Activated B cell treated with CpG ODN at 0.5 μM for 24 hours (primary cell): ENCODE data around the gene RABL3. TPM values are rescaled to one million over a fixed set of nuclear protein-coding genes. Genes with fewer than 3 reads are reported as not detected.
A peak's percentile ranks its signal among the peaks of the same experiment; 100 is the strongest.

Experiments
- ATAC-seq: fragments of 200-7000 bp; cut with Tn5 transposase; one replicate; pipeline ENCODE4 v1.10.0; 2021; ENCODE audit warnings: low read depth, mild to moderate bottlenecking, moderate library complexity
- CTCF ChIA-PET: fragments of 350-600 bp; sonication (Branson Sonifier 250); formaldehyde crosslinking; loops from one replicate; lab custom pipeline; 2021; ENCODE audit warnings: antibody characterized with exemption; lab: Charles Lee
- POLR2A ChIA-PET: fragments of 350-600 bp; sonication (Branson Sonifier 250); formaldehyde crosslinking; loops from one replicate; lab custom pipeline; 2021; ENCODE audit warnings: antibody characterized with exemption; lab: Charles Lee
- DNase-seq: peaks from one replicate; pipeline ENCODE4 v3.0.0; 2022
- H3K27ac Mint-ChIP-seq: one replicate; pipeline ENCODE4 v1.8.0; 2020; ENCODE audit warnings: mixed read lengths
- H3K27me3 Mint-ChIP-seq: one replicate; pipeline ENCODE4 v1.8.0; 2021; ENCODE audit warnings: mixed read lengths
- H3K36me3 Mint-ChIP-seq: one replicate; pipeline ENCODE4 v1.8.0; 2021; ENCODE audit warnings: low read depth, mixed read lengths
- H3K4me1 Mint-ChIP-seq: one replicate; pipeline ENCODE4 v1.8.0; 2021; ENCODE audit warnings: mixed read lengths
- H3K4me3 Mint-ChIP-seq: one replicate; pipeline ENCODE4 v1.8.0; 2020; ENCODE audit warnings: mild to moderate bottlenecking, mixed read lengths
- H3K9me3 Mint-ChIP-seq: one replicate; pipeline ENCODE4 v1.8.0; 2020; ENCODE audit warnings: mixed read lengths
- CTCF ChIP-seq: fragments of 200-600 bp; IDR thresholded peaks from one replicate; pipeline ENCODE4 v1.8.0; 2022; ENCODE audit warnings: antibody characterized with exemption, mild to moderate bottlenecking
- intact Hi-C: fragments of 100-400 bp; cut with micrococcal nuclease; formaldehyde crosslinking; loops from one replicate; pipeline ENCODE4 v1.15.1; 2024
- total RNA-seq: library from RNA; stranded (reverse); gene quantifications from 2 replicates; pipeline ENCODE4 v1.2.3, GENCODE V29; 2022

RABL3 gene
- total RNA-seq, 1 donor from 2014 or later: 29.9 TPM

GRCh38 chr3:120752230-120752629, 9.9 kb upstream of the RABL3 start:
- peaks cover 3% of the 10 kb centered on the region for H3K9me3 Mint-ChIP-seq
- no peaks in the 10 kb centered on the region for H3K27me3 Mint-ChIP-seq
- intact Hi-C loops: no loop called here
- ATAC-seq (no peak), DNase-seq (no peak)
- ChIA-PET CTCF (no interaction called here), POLR2A (no interaction called here)
- H3K4me3 Mint-ChIP-seq: no peak overlapping the region
- H3K27ac Mint-ChIP-seq: no peak overlapping the region
- H3K36me3 Mint-ChIP-seq: peaks cover 56% of the 10 kb centered on the region
- no peak for TF ChIP-seq CTCF
- peaks cover 17% of the 10 kb centered on the region for H3K4me1 Mint-ChIP-seq

- POLR2A ChIA-PET: no interaction called here
- H3K4me3 Mint-ChIP-seq: no peak overlapping the region
- CTCF ChIA-PET: no interaction called here
- TF ChIP-seq CTCF: no peak
- intact Hi-C loops: no loop called here
- no peak for ATAC-seq
- peaks cover 14% of the 10 kb centered on the region for H3K4me1 Mint-ChIP-seq
- H3K36me3 Mint-ChIP-seq: peaks cover 41% of the 10 kb centered on the region
- H3K9me3 Mint-ChIP-seq: no peaks in the 10 kb centered on the region
- no peaks in the 10 kb centered on the region for H3K27me3 Mint-ChIP-seq
- H3K27ac Mint-ChIP-seq: no peak overlapping the region
- no peak for DNase-seq
These were observed 7.5 kb upstream of the RABL3 start for GRCh38 chr3:120749843-120750242.

GRCh38 chr3:120745466-120745865, 3.1 kb upstream of the RABL3 start:
- intact Hi-C loops: no loop called here
- H3K36me3 Mint-ChIP-seq: peaks cover 16% of the 10 kb centered on the region
- ATAC-seq (no peak), DNase-seq (no peak)
- no peaks in the 10 kb centered on the region for H3K9me3 Mint-ChIP-seq
- no peak for TF ChIP-seq CTCF
- peaks cover 39% of the 10 kb centered on the region for H3K4me1 Mint-ChIP-seq
- no peaks in the 10 kb centered on the region for H3K27me3 Mint-ChIP-seq
- POLR2A ChIA-PET: no interaction called here
- CTCF ChIA-PET: no interaction called here
- H3K4me3 Mint-ChIP-seq: no peak overlapping the region
- no peak overlapping the region for H3K27ac Mint-ChIP-seq

- peak overlapping the region; percentile 97 for H3K27ac Mint-ChIP-seq
- H3K27me3 Mint-ChIP-seq: no peaks in the 10 kb centered on the region
- no peaks in the 10 kb centered on the region for H3K9me3 Mint-ChIP-seq
- ATAC-seq: no peak
- H3K4me3 Mint-ChIP-seq: peak overlapping the region; percentile 96
- CTCF ChIA-PET: no interaction called here
- TF ChIP-seq CTCF: no peak
- H3K4me1 Mint-ChIP-seq: peaks cover 36% of the 10 kb centered on the region
- intact Hi-C loops: loop anchor here (2.0 to 5.0 kb wide), 5 partner anchors 326 to 1673 kb away; partner anchors contain the start of genes COX17, HCLS1, POGLUT1 and WDR5B
- no peak for DNase-seq
- peaks cover 15% of the 10 kb centered on the region for H3K36me3 Mint-ChIP-seq
- POLR2A ChIA-PET: interaction anchor here (1.7 kb wide), 1 partner anchor 648 kb away, joined by 9 read pairs; no protein-coding TSS in a partner anchor
These were observed 1.4 kb upstream of the RABL3 start for GRCh38 chr3:120743556-120744195.

GRCh38 chr3:120742849-120743365, 591 bp upstream of the RABL3 start:
- H3K36me3 Mint-ChIP-seq: peaks cover 15% of the 10 kb centered on the region
- CTCF ChIA-PET: interaction anchor here (1.6 kb wide), 1 partner anchor 52 kb away, joined by 3 read pairs; no protein-coding TSS in a partner anchor
- ATAC-seq: peak; percentile 7
- no peak for TF ChIP-seq CTCF
- H3K9me3 Mint-ChIP-seq: no peaks in the 10 kb centered on the region
- POLR2A ChIA-PET: interaction anchor here (0.6 to 1.7 kb wide), 7 partner anchors 54 to 1502 kb away, joined by 3 to 21 read pairs (median 4); partner anchors contain the start of genes B4GALT4, LRRC58 and NDUFB4
- peaks cover 36% of the 10 kb centered on the region for H3K4me1 Mint-ChIP-seq
- intact Hi-C loops: loop anchor here (1.0 to 5.0 kb wide), 11 partner anchors 55 to 1674 kb away; partner anchors contain the start of genes COX17, GSK3B, HCLS1 and LRRC58
- peak overlapping the region; percentile 96 for H3K4me3 Mint-ChIP-seq
- peak overlapping the region; percentile 97 for H3K27ac Mint-ChIP-seq
- DNase-seq: no peak
- H3K27me3 Mint-ChIP-seq: no peaks in the 10 kb centered on the region
